ENCODE data around the gene DEFB116. TPM values are rescaled to one million over a fixed set of nuclear protein-coding genes. Genes with fewer than 3 reads are reported as not detected.

DEFB116 gene
- total and polyA plus RNA-seq, 8 donors: not detected

Other genes starting within 250 kb of the DEFB116 start
- gene DEFB115, start 50.9 kb downstream of the DEFB116 start, total RNA-seq: not detected
- not detected for gene DEFB115, start 50.9 kb downstream of the DEFB116 start, polyA plus RNA-seq
- not detected for gene DEFB118, start 60.0 kb upstream of the DEFB116 start, total RNA-seq
- not detected for gene DEFB118, start 60.0 kb upstream of the DEFB116 start, polyA plus RNA-seq
- not detected for gene DEFB119, start 82.0 kb upstream of the DEFB116 start, total RNA-seq
- gene DEFB119, start 82.0 kb upstream of the DEFB116 start, polyA plus RNA-seq: not detected
- not detected for gene DEFB121, start 97.6 kb upstream of the DEFB116 start, total RNA-seq
- gene DEFB121, start 97.6 kb upstream of the DEFB116 start, polyA plus RNA-seq: not detected
- gene DEFB123, start 132.0 kb upstream of the DEFB116 start, total RNA-seq: not detected
- gene DEFB123, start 132.0 kb upstream of the DEFB116 start, polyA plus RNA-seq: not detected
- under 1 TPM in 1 of 6 donors, not detected in 5; 0.32 TPM for gene DEFB124, start 166.5 kb upstream of the DEFB116 start, total RNA-seq
- gene DEFB124, start 166.5 kb upstream of the DEFB116 start, polyA plus RNA-seq: not detected
- under 1 TPM in 5 of 6 donors, not detected in 1; 0.14 to 0.56 (median 0.26) TPM for gene REM1, start 166.7 kb upstream of the DEFB116 start, total RNA-seq
- 1 to 10 TPM in 1 of 2 donors, under 1 TPM in 1; 0.87 to 1.7 TPM for gene REM1, start 166.7 kb upstream of the DEFB116 start, polyA plus RNA-seq
- gene HM13, start 205.9 kb upstream of the DEFB116 start, total RNA-seq: 100 to 1,000 TPM; 139 to 237 (median 184) TPM
- 100 to 1,000 TPM; 178 to 286 TPM for gene HM13, start 205.9 kb upstream of the DEFB116 start, polyA plus RNA-seq